GOT3 (cell line): ENCODE results near the gene NPBWR2.
A peak's percentile ranks its signal among the peaks of the same experiment; 100 is the strongest.

Source experiments
- DNase-seq: peaks from one replicate; lab custom pipeline; 2025; ENCODE audit warnings: mixed read lengths; lab: John Stamatoyannopoulos, UW

Gene NPBWR2

DNA sequence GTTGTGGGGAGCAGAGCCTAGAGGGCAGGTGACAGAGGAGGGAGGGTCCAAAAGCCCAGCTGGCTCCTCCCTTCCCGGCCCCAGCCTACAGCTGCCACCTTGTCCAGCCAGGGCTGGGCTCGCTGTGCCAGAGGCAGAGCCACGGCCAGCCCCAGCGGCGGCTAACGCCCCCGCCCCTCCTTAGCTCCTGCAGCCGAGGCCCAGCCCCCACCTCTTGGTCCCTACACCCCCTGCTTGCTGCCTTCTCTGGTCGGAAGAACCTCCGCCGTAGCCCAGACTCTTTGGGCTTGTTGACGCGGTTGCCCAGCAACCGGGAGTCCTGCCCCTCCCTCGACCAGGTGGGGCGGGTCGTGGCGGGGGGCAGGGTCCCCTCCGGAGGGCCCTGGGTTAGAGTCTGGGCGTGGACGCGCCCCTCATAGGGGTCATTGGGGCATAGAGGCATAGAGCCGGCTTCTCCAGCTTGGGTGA is 22.6 kb downstream of the NPBWR2 start:
- no peak for DNase-seq

DNA sequence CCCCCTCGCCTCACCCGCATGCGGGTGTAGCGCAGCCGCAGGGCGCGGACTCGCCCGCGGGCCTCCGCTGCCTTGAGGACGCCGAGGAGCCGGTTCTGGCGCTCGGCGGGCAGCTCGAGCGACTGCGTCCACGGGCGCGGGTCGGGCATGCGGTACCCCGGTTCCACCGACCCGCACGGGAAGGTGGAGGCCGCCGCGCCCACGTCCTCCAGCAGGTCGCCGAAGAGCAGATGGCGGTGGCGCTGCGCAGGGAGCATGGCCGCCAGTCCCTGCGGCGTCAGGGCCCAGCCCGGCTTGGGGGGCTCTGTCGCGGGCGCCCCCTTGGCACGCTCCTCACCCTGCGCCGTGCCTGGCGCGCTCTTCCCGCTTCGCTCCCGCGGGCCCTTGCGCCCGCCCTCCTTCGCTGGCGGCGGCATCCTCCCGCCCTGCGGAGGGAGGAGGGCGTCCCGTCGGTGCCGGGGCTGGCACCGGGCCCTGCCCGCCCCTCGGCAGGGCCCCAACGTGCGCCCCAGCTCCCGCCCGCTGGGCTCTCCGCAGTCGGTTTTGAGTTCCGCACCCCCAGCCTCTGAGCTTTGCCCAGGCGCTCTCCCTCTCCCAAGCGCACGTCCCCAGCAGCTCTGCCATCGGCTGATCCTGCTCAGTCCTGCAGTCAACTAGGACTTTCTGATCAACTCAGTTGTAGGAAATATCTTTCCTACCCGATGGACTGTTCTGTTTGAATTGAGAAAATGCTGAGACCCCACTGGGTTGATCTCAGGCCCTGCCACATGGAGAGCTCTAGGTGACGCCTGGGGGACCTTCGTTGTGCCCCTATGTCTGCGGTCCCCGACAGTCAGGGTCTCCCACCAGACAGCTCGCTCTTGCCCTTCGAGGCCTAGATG is 23.3 kb downstream of the NPBWR2 start, which contains the start of gene LKAAEAR1:
Gene LKAAEAR1, minus strand, starts transcription at position 595 of the 881 bp plus-strand sequence. Its CDS starts 179 bp downstream, at position 416.
- no peak for DNase-seq

DNA sequence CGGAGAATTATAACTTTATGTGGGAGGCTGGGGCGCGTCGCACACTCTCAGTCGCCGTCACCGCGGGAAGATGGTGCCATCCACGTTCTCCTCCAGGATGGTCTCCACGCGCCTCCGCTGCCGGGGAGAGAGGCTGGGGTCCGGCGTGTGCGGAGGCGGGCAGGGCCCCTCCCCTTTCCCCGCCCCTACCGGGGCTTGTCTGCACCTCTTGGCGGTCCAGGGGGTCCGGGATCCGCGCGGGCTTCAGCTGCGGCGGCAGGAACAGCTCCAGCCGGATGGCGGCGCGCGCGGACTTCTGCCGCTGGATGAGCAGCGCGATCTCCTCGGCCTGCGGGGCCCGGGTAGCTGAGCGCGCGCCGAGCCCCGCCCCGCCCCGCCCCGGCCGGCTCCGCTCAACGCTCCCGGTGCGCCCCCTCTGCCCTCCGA is 24.0 kb downstream of the NPBWR2 start:
- no peak for DNase-seq

DNA sequence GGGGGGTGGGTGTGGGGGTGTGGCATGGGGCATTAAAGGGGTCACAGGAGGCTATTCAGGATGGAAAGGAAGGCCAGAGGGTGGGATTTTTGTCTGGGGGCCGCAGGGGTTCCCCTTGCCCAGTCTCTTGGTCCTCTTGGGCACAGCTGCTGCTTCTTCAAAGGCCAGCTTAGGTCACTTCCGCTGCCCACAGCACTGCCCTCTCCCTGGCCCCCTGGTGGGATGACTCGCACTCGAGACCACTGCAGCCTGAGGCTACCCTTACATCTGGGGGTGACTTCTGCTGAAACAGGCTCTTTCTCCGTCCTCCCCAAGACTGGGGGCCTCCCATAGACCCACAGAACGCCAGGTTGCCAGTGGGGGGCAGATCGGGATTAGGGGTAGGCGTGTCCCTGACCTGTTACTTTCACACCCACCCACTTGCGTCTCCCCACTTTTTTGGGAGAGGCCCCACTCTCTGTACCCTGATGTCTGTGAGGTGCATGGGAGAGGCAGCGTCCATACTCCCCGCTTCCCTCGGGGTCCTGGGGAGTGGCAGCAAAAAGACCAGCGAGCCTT is 24.5 kb downstream of the NPBWR2 start:
- no peak for DNase-seq

DNA sequence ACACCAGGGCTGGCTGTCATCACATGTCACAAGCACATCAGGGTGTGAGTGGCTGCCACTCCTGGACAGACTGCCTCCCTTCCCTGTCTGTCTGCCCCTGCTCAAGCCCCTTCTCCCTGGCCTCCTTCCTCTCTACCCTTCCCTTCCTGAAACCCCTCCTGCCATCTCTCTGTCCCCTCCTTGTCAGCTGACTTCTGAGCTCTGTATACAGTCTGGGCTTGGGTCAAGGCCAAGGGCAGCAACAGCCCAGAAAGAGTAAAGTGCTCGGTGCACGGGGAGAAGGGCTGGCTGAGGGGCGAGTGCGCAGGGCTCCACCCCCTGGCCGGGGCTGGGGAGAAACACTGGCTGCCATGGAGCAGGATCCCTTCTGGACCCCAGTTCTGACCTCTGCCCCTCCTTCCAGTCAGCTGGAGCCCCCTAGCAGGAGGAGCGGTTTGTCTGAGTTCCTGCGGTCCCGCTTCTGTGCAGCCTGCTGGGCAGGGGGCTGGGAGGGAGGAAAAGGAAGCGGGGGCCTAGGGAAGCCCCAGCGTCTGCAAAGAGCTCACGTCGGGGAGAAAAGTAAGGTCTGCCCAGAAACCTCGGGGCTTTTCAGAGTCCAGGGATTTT is 25.1 kb downstream of the NPBWR2 start:
- DNase-seq, result no peak

DNA sequence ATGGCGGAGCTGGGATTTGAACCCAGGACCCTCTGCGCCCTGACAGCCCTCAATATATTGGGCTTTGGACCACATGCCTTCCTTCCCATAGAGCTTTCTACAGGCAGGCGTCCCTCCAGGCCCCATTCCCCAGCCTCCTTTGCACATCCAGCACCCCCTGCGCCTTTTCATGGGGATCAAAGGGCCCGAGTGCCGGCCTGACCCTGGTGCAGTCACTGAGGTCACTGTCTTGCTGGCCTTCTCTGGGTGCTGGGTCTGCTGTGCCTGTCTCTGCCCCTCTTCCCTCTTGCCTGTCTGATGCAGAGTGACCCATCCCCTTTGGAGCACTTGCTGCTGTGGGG is 25.8 kb downstream of the NPBWR2 start:
- no peak for DNase-seq

DNA sequence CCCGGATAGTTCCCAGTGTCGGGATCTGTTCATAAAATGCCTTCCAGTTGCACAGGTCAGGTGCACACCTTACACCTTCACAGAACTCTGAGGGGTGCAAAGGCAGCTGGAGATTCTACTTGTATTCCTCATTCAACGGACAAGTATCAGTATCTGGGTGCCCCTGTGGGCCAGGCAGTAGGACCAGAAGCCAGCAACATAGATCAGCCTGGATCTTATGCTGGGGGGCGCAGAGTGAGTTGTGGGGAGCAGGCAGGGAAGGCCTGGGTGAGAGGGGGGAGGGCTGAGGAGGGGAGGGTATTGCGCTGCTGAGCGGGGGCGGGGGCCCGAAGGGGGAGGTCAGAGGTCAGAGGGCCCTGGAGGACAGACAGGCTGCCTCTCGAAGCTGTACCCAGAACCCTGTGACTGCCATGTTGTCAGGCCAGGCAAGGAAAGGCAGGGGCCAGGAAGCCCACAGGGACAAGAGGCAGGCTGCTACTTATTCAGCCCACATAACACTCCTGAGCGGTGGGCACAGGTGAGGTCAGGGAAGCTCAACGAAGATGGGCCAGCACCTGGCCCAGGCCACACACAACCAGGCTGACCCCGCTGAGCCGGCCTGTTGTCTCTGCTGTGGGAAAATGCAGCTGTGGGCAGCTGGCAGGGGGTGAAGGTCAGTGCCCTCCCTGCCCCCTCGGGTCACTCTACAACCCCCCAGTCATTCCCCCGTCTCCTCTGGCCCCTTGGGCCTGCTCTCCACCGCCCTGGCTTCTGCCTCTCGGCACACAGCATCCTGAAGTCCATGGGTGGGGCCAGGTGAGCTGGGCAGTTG is 26.3 kb downstream of the NPBWR2 start:
- no peak for DNase-seq

DNA sequence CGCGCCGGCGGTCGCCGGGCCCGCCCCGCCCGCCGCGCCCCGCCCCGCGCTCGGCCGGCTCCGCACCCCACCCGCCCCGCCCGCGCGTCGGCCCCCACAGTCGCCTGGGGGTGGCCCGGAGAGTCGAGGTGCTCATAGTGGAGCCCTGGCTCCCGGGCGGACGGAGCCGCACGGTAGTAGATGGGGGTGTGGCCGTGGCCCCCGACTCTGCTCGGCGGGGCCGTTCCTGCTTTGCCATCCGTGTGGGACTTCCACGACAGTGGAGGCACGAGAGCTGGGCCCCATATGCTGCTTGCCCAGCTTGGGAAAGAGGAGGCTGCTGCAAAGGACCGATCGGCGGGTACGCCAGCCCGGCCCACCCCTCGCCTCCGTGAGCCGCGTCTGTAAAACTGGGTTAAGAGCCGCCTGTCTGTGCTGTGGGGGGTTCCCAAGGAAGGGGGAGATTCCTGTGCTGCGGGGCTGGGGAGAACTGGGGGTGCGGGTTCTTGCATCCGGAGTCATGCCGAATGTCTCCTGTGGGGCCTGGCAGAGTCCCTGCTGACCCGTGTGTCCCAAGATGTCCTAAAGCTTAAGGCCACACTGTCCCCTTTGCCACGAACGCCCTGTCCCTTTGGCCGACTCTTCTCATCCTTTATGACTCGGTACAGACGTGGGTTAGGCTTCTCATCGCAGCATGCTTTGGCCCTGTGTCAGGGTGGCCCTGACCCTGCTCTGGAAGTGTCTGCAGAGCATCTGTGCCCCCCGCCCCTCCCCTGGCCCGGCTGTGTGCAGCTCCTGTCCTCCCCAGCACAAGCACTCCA is 27.2 kb downstream of the NPBWR2 start, which contains the start of gene OPRL1:
Gene OPRL1, plus strand, starts transcription at position 70 of the 800 bp plus-strand sequence. CDS start 12,639 bp downstream, outside the sequence.
- no peak for DNase-seq

DNA sequence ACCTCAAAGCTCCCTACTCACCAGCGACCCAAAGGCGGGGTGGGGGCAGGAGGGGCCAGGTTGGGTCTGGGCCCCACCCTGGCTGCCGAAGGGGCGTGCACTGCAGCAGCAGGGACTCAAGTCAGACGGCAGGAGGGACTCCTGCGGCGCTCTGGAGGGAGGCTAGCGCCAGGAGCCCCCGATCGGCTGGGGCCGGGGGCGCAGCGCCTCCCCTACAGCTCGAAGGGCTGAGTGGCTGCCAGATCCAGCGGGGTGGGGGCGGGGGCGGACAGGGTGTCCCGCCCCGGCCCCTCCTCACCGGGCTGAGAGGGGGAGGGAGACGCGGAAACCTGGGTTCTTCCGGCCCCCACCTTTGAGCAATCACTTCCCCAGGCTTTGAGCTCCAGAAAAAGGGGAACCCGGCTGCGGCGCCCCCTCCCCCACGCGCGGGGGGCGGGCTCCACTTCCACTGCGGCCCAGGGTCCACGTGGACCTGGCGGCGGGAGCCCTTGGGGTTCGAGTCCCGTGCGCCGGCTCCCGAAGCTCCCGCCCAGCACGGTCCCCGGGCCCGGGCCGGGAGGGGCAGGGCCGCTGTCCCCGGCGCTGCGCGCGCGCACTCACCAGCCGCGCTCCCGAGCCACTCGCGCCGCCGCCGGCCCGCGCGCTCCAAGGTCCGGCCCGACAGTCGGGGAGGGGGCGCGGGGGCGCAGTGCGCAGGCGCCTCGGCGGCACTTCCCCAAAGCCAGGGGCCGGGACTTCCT is 27.9 kb downstream of the NPBWR2 start, which contains the start of gene RGS19:
Gene RGS19, minus strand, starts transcription at position 246 of the 740 bp plus-strand sequence. CDS start 2,632 bp downstream, outside the sequence.
- peak; percentile 23 for DNase-seq

DNA sequence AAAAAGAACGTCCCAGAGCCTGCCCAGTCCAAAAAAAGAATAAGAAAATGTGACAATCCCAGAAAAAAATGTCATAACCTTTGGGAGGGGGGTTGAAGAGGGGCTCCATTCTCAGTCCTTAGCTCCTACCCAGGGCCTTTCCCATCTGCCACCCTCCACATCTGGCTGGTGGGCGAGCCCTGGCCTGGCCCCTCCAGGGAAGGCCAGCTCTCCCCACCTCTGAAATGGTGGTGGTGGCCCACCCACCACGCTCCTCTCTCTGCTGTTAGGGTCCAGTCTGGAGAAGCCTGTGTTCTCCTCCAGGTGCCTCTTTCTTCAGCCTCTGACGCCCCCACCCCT is 28.5 kb downstream of the NPBWR2 start:
- DNase-seq, result no peak

DNA sequence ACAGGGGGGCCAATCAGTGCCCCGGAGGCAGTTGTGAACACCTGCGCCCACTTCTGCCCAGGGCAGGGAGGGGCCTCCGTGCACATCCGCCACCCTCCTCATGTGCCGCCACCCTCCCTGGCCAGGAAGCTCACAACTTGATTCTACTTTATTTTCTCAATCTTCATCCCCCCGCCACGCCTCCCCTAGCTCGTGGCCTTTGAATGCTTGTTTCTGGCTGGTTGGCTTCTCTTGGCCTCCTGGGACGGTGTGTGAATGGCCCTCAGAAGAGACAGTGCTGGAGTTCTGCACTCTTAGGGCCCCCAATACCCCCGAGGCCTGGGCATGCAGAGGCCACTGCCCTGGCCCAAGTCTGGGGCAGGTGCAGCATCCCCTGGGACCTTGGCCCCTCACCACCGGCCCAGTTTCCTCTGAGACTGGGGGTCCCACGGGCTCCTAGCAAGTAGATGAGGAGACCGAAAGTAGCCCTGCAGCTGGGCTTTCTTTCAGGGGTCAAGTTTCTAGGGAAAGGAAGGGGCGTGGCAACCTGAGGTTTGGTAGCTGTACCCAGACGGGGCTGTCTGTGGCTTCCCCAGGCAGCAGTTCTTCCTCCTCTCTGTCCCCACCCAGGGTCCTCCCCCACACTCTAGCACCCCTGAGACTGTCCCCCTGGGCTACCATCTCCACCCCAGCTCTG is 29.4 kb downstream of the NPBWR2 start:
- no peak for DNase-seq

DNA sequence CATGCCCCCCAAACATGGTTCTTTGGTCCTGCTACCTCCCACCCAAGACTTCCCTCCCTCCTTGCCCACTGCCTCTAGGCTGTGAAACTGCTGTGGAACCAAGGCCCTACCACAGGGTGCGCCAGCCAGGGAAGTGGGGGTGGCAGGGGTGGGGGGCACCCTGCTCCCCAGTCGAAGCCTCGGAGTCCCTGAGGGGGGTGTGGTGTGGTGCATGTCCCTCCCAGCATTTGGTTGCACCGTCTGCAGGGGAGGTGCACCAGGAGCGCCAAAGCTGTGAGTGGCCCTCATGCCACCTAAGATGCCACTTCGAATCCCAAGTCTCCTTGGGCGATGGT is 29.9 kb downstream of the NPBWR2 start:
- DNase-seq, result no peak

DNA sequence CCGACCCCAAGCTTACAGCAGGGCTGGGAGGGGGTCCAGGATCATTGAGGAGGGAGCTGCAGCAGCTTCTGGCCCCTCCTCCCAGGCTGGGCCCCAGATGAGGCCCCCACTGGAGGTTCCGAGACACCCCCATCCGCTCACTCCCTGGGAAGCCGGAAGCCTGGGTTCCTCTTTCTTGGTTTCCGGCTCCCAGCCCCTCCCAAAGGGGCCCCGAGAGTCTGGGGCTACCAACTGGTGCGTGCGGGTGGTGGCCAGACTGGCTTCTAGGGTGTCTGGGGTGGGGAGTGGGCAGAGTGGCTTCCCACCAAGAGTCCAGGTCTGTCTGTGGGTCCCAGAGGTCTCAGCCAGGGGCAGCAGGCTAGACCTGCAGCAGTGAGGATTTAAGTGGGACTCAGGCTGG is 30.3 kb downstream of the NPBWR2 start:
- no peak for DNase-seq

DNA sequence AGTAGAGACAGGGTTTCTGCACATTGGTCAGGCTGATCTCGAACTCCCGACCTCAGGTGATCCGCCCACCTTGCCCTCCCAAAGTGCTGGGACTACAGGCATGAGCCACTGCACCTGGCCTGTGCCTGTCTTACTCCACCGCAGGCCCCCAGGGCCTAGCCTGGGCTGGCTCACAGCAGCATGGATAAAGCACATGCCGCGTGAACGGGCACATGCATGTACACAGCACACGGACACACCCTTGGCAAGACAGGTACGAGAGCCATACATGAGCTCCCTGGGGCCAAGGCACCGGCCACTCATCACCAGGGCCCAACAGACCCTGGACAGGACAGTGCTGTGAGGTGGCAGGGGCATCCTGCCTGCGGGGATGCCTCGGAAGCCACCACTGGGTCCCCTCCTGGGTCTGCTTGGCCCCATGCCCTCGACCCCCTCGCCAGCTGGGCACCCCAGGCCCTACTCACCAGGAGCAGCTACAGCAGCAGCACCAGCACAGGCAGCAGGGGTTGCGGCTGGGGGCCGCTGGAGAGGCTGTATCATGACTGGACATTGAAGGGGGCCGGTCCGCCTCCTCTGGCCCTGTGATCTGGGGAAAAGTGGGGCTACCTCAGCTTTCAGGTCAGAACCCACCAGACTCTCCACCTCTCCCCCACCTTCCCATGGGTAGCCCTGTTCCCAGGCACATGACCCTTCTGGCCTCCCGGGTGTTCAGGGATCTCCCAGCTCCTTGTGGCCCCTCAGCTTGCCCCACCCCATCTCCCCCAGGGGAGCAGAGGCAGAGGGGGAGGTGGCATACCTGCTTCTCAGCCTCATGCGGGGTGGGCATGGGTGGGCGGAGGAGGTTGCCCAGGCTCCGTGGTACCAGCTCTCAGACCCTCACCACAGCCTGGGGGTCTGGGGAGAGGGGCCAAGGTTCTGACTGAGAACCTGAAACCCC is 31.0 kb downstream of the NPBWR2 start:
- no peak for DNase-seq

DNA sequence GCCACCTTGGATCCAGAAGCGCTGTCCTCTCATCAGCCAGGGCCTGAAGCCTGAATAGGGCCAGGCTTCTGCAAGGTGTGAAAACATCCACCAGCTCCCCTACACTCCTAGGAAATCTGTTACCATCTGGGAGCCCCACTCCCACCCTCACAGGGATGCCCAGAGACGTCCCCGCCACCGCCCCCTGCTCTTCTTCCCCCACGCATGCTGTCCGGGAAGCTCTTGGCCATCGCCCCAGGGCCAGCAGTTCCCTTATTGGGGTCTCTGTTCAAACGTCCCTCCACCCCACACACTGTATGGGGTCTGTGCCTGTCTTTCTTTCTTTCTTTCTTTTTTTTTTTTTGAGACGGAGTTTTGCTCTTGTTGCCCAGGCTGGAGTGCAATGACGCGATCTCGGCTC is 31.8 kb downstream of the NPBWR2 start:
- DNase-seq, result no peak

DNA sequence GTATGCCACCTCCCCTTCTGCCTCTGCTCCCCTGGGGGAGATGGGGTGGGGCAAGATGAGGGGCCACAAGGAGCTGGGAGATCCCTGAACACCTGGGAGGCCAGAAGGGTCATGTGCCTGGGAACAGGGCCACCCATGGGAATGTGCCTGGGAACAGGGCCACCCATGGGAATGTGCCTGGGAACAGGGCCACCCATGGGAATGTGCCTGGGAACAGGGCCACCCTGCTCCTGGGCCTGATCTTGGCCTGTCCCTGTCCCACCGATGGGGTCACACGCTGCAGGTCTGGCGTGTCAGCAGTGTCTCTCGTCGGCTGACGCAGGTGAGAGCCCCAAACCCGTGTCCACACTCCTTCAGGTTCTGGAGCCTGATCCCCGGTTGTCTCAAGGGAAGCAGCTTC is 32.4 kb downstream of the NPBWR2 start:
- no peak for DNase-seq

DNA sequence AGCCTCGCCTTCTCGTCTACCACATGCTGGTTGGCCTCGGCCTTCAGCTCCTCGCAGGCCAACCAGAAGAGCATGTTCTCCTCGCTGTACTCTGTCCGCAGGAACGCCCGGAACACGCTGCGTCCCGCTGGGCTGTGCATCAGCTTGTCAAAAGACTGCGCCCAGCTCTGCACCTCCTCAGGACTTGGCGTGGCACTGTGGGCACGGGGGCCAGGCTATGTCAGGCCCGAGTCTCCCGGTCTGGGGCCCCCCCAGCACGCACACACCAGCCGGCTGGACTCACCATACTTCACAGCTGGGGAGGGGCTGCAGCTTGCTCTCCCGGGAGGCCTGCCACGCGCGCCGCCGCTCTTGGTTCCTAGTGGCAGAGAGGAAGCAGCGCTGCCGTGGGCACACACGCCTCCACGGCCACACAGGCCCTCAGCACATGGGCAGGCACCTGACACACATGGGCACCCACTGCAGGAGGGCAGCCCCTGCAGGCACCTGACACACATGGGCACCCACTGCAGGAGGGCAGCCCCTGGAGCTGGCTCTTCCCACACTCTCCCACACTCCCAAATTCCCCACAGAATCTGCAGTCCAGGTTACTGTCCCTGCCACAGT is 33.1 kb downstream of the NPBWR2 start:
- DNase-seq, result no peak

DNA sequence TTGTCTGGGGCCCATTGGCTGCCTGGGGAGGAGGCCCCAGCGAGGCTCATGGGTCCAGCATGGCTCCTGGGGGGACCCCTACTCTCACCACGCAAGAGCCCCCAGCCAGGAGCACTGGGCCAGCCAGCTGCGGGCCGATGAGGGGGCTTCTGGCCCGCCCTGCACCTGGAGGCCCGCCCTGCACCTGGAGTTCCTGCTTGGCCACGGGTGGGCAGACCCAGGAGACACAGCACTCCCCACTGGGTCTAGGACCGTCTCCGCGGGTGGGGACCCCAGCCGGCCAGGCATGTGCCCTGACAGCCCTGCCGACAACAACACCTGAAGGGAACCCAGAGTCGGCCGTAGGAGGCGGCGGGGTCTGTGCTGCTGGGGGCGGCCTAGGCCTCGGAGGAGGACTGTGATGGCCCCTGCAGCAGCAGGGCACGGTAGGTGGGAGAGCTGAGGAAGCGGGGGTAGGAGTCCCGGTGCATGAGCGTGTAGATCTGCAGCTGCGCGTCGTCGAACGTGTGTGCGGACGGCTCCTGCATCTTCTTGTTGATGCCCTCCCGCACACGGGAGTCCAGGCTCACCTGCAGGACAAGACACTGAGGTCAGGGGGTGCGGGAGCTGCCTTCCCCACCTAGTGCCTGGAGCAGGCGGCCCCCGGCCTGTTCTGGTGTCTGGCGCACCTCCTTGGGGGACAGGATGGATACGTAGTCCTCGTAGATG is 33.7 kb downstream of the NPBWR2 start:
- no peak for DNase-seq
